Middle frontal gyrus (tissue), 1 donor: ENCODE data around the gene RELN.
"Not testable (repeated sequence)": the region's sequence is repeated elsewhere in the genome, so short reads cannot be mapped to it uniquely, and the experiment has no call there.

ENCODE experiments used
- DNase-seq: peaks from one replicate; pipeline ENCODE4 v3.0.0-alpha.2; 2015; ENCODE audit warnings: low spot score; ENCODE audit errors: extremely low spot score

The RELN gene

GRCh38 chr7:103989200-103989784 lies at the start of gene RELN:
Gene RELN, minus strand, starts transcription at chr7:103989658. Its CDS starts 302 bp downstream, at chr7:103989356.
- no peak for DNase-seq

GRCh38 chr7:104038136-104038535 lies 48.7 kb upstream of the RELN start:
- no peak for DNase-seq

GRCh38 chr7:104036889-104037288 lies 47.4 kb upstream of the RELN start:
- not testable (repeated sequence) for DNase-seq

- no peak for DNase-seq
Measured at GRCh38 chr7:104035351-104035750, 45.9 kb upstream of the RELN start.

- DNase-seq = no peak
Measured at GRCh38 chr7:104034679-104035078, 45.2 kb upstream of the RELN start.

GRCh38 chr7:104033837-104034236 lies 44.4 kb upstream of the RELN start:
- DNase-seq = no peak

GRCh38 chr7:104032486-104032885 lies 43.0 kb upstream of the RELN start:
- no peak for DNase-seq

- no peak for DNase-seq
Measured at GRCh38 chr7:104029765-104030164, 40.3 kb upstream of the RELN start.

- DNase-seq = no peak
Measured at GRCh38 chr7:104024632-104025031, 35.2 kb upstream of the RELN start.

GRCh38 chr7:104023100-104023499 lies 33.6 kb upstream of the RELN start:
- DNase-seq = no peak

- no peak for DNase-seq
Measured at GRCh38 chr7:104018425-104018824, 29.0 kb upstream of the RELN start.

GRCh38 chr7:104017001-104017400 lies 27.5 kb upstream of the RELN start:
- no peak for DNase-seq

GRCh38 chr7:104012835-104013234 lies 23.4 kb upstream of the RELN start:
- DNase-seq = no peak

GRCh38 chr7:104011829-104012228 lies 22.4 kb upstream of the RELN start:
- DNase-seq = no peak

GRCh38 chr7:104010052-104010909 lies 20.8 kb upstream of the RELN start:
- no peak for DNase-seq

GRCh38 chr7:104008107-104008506 lies 18.6 kb upstream of the RELN start:
- DNase-seq = no peak

GRCh38 chr7:104007614-104008013 lies 18.2 kb upstream of the RELN start:
- DNase-seq = no peak

- no peak for DNase-seq
Measured at GRCh38 chr7:104005197-104005596, 15.7 kb upstream of the RELN start.

- DNase-seq = no peak
Measured at GRCh38 chr7:103996639-103997038, 7.2 kb upstream of the RELN start.

- no peak for DNase-seq
Measured at GRCh38 chr7:103996017-103996551, 6.6 kb upstream of the RELN start.

GRCh38 chr7:103995554-103995953 lies 6.1 kb upstream of the RELN start:
- DNase-seq = no peak

- DNase-seq = no peak
Measured at GRCh38 chr7:103993551-103993950, 4.1 kb upstream of the RELN start.

- DNase-seq = no peak
Measured at GRCh38 chr7:103991406-103991805, 1.9 kb upstream of the RELN start.
